GM18867 (cell line): ENCODE data around the gene ZNF805.
"Not testable (repeated sequence)": the region's sequence is repeated elsewhere in the genome, so short reads cannot be mapped to it uniquely, and the experiment has no call there.

Experiments used
- ATAC-seq: cut with Tn5 transposase; IDR thresholded peaks from one replicate; pipeline ENCODE4 v1.9.1; 2021; ENCODE audit warnings: mild to moderate bottlenecking, moderate library complexity; ENCODE audit not compliant: unreplicated experiment

ZNF805 gene

GRCh38 chr19:57267291-57267690 lies 26.9 kb downstream of the ZNF805 start:
- ATAC-seq = no peak

- ATAC-seq = peak; percentile 60
These were observed 29.3 kb downstream of the ZNF805 start for GRCh38 chr19:57269515-57270250.

GRCh38 chr19:57271280-57271679 lies 30.8 kb downstream of the ZNF805 start:
- no peak for ATAC-seq

GRCh38 chr19:57273014-57273413 lies 32.6 kb downstream of the ZNF805 start:
- no peak for ATAC-seq

- no peak for ATAC-seq
These were observed 36.0 kb downstream of the ZNF805 start for GRCh38 chr19:57276430-57276829.

GRCh38 chr19:57278481-57278880 lies 38.0 kb downstream of the ZNF805 start:
- not testable (repeated sequence) for ATAC-seq

- peak; percentile 74 for ATAC-seq
These were observed 39.2 kb downstream of the ZNF805 start for GRCh38 chr19:57279418-57280164.

- ATAC-seq = peak; percentile 78
These were observed 39.9 kb downstream of the ZNF805 start, which contains the start of gene ZNF460 for GRCh38 chr19:57280165-57280961. TSS of gene ZNF460 (plus strand) at chr19:57280485. CDS start at chr19:57280807, 322 bp downstream.

- no peak for ATAC-seq
These were observed 40.5 kb downstream of the ZNF805 start for GRCh38 chr19:57280962-57281400.

- no peak for ATAC-seq
These were observed 41.7 kb downstream of the ZNF805 start for GRCh38 chr19:57282011-57282643.

GRCh38 chr19:57288373-57288772 lies 47.9 kb downstream of the ZNF805 start:
- no peak for ATAC-seq

GRCh38 chr19:57290970-57291369 lies 50.5 kb downstream of the ZNF805 start:
- no peak for ATAC-seq

GRCh38 chr19:57292547-57292946 lies 52.1 kb downstream of the ZNF805 start:
- no peak for ATAC-seq

GRCh38 chr19:57293719-57294118 lies 53.3 kb downstream of the ZNF805 start:
- no peak for ATAC-seq

- ATAC-seq = no peak
These were observed 61.6 kb downstream of the ZNF805 start for GRCh38 chr19:57302020-57302465.

GRCh38 chr19:57302727-57303401 lies 62.4 kb downstream of the ZNF805 start:
- ATAC-seq = no peak
